ACC112 (cell line): Measurements from ENCODE around the gene PLPP6.
A peak's percentile ranks its signal among the peaks of the same experiment; 100 is the strongest.

Experiments used
- H2AFZ ChIP-seq: fragments of 200-600 bp; sonication (generic); one replicate; pipeline ENCODE4 v1.6.0; 2017; ENCODE audit warnings: antibody characterized with exemption, low read length; ENCODE audit not compliant: unreplicated experiment
- H3K27ac ChIP-seq: fragments of 200-600 bp; sonication (generic); 2 replicates; pipeline ENCODE4 v1.5.1; 2014; ENCODE audit warnings: low read depth, mild to moderate bottlenecking, antibody characterized with exemption, low read length, moderate library complexity
- H3K27me3 ChIP-seq: fragments of 200-600 bp; sonication (generic); 2 replicates; pipeline ENCODE4 v1.6.1; 2014; ENCODE audit warnings: mild to moderate bottlenecking, antibody characterized with exemption, low read length, moderate library complexity, mixed read lengths; ENCODE audit not compliant: insufficient read depth
- H3K36me3 ChIP-seq: fragments of 200-600 bp; sonication (generic); 2 replicates; pipeline ENCODE4 v1.6.1; 2016; ENCODE audit warnings: mild to moderate bottlenecking, antibody characterized with exemption, low read length, moderate library complexity, mixed read lengths; ENCODE audit not compliant: insufficient read depth
- H3K4me1 ChIP-seq: fragments of 200-600 bp; sonication (generic); one replicate; pipeline ENCODE4 v1.6.1; 2016; ENCODE audit warnings: low read length, mixed read lengths; ENCODE audit not compliant: insufficient read depth, unreplicated experiment, control insufficient read depth
- H3K4me3 ChIP-seq: fragments of 200-600 bp; sonication (generic); 2 replicates; pipeline ENCODE4 v1.5.1; 2014; ENCODE audit warnings: mild to moderate bottlenecking, low read depth, low read length
- H3K79me2 ChIP-seq: fragments of 200-600 bp; sonication (generic); one replicate; pipeline ENCODE4 v1.6.0; 2016; ENCODE audit warnings: low read length; ENCODE audit not compliant: control insufficient read depth, unreplicated experiment, insufficient read depth

Gene PLPP6

DNA sequence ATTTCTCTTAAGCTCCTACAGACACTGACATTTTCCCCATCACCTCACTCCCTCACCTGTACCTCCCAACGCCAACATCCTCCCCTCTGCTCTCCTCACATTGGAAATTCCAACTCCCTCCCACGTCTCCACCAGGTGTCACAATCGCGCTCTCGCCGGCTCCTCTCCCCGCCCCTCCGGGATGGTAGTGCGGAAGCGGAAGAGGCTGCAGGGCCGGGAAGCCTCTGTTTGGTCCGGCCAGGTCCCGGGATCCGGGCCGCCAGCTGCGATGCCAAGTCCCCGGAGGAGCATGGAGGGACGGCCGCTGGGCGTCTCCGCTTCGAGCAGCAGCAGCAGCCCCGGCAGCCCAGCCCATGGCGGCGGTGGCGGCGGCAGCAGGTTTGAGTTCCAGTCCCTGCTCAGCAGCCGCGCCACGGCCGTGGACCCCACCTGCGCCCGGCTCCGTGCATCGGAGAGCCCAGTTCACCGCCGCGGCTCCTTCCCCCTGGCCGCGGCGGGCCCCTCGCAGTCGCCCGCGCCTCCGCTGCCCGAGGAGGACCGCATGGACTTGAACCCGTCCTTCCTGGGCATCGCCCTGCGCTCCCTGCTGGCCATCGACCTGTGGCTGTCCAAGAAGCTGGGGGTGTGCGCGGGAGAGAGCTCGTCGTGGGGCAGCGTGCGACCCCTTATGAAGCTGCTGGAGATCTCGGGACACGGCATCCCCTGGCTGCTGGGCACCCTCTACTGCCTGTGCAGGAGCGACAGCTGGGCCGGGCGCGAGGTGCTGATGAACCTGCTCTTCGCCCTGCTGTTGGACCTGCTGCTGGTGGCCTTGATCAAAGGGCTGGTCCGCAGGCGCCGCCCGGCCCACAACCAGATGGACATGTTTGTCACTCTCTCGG is at the start of gene PLPP6:
Gene PLPP6 (plus strand): TSS at position 187 of the 881 bp plus-strand sequence. CDS start 82 bp downstream, at position 269.
- Histone ChIP-seq H3K4me1 (peaks cover 39% of the 10 kb centered on the region), H3K27me3 (no peaks in the 10 kb centered on the region), H3K4me3 (peak within 1 kb of the TSS; percentile 79), H3K27ac (peak within 1 kb of the TSS; percentile 21; the same call in 1 of the 2 replicates), H3K36me3 (no peaks in the 10 kb centered on the region), H2AFZ (peak within 1 kb of the TSS; percentile 70), H3K79me2 (no peaks in the 10 kb centered on the region)

DNA sequence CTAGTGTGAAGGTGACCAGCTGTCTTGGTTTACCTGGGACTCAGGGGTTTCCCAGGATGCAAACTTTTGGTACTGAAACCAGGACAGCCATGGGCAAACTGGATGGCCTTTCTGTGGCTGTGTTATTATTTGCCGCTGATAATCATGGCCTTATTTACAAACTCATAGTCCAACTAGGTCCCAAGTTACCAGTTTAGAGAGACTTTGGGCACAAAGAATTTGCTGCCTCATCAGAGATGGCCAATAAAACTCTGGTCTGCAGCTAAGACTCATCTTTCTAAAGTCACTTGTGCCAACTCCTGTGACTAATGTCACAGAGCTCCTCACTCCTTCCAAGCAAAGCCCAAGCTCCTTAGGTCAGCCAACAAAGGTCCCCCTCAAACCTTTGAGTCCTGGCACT is 47.5 kb upstream of the PLPP6 start:
- peaks cover 11% of the 10 kb centered on the region for H3K4me1 ChIP-seq
- H2AFZ ChIP-seq: no peak overlapping the region
- H3K4me3 ChIP-seq: no peak overlapping the region
- no peaks in the 10 kb centered on the region for H3K79me2 ChIP-seq
- H3K27me3 ChIP-seq: no peaks in the 10 kb centered on the region
- H3K27ac ChIP-seq: no peak overlapping the region
- no peaks in the 10 kb centered on the region for H3K36me3 ChIP-seq

DNA sequence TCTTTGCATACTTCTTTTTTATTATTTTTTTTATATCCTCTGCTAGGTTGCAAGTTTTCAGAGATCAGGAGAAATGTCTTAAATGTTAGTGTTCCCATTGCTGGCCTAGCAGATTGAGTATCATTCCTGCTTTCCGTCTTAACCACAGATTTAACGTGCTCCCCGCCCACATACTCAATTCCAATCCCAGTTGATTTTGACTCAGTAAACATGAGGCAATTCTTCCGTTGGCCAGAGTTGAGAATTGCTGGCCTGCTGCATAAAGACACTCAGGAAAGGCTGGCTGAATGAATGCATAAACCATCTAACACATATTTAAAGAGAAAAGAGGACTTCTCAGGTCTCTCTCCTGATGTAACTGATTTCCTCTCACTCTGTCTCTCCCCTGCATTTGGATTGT is 46.8 kb upstream of the PLPP6 start:
- Histone ChIP-seq H3K27me3 (no peaks in the 10 kb centered on the region), H2AFZ (no peak overlapping the region), H3K36me3 (no peaks in the 10 kb centered on the region), H3K79me2 (no peaks in the 10 kb centered on the region), H3K4me3 (no peak overlapping the region), H3K27ac (no peak overlapping the region), H3K4me1 (peaks cover 11% of the 10 kb centered on the region)

DNA sequence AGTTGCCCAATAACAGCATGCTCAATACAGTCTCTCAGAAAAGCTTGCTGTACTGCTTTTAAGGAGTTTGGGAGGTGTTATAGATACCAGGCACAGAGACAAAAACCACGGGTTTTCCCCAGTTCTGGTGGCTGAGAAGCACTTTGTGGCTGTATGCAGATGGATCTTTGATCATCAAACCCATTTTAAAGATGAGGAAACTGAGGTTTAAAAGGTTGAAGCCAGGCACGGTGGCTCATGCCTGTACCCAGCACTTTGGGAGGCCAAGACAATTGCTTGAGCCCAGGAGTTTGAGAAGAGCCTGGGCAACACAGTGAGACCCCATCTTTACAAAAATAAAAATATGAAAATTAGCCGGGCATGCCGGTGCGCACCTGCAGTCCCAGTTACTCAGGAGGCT is 46.3 kb upstream of the PLPP6 start:
- Histone ChIP-seq H3K27ac (no peak overlapping the region), H2AFZ (no peak overlapping the region), H3K27me3 (no peaks in the 10 kb centered on the region)

DNA sequence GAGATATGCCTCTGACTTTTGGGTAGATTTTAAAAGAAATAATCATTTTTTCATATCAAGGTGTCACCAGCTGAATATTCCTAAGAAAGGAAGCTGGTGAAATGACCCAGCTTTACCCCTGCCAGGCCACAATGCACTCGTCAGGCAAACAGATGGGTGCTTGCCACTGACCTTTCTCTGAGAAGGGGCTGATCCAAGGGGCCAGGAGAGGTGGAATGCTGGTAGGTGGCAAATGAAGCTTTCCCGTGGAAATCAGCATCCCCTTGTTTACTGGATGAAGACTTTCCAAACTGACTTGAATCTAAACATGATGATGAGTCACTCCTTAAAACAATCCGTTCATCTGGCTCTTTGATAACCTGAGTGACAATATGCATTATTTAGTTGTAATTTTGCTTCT is 44.3 kb upstream of the PLPP6 start:
- H3K36me3 ChIP-seq: no peaks in the 10 kb centered on the region
- no peak overlapping the region for H2AFZ ChIP-seq
- no peaks in the 10 kb centered on the region for H3K79me2 ChIP-seq
- H3K27me3 ChIP-seq: no peaks in the 10 kb centered on the region
- no peak overlapping the region for H3K27ac ChIP-seq
- no peak overlapping the region for H3K4me3 ChIP-seq
- H3K4me1 ChIP-seq: peaks cover 11% of the 10 kb centered on the region

More for the DNA sequence above, 46.3 kb upstream of the PLPP6 start:
- no peaks in the 10 kb centered on the region for H3K36me3 ChIP-seq
- no peaks in the 10 kb centered on the region for H3K79me2 ChIP-seq
- no peak overlapping the region for H3K4me3 ChIP-seq
- peaks cover 11% of the 10 kb centered on the region for H3K4me1 ChIP-seq

DNA sequence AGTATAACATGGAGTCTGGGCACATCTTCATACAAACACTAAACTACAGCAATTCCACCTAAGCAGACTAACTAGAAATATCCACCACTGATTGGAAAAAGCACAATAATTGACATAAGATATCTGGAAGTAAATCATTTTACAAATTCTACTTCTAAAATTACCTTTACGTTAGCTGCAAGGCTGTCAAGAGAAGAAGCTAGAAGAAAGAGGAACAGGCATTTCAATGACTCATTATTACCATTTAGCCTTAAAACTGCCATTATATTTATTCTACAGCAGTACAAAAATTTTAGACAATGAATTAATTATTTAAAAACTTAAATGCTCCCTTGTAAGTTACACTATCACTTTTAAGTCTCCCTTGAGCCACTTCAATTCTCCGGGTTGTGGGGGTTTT is 43.4 kb upstream of the PLPP6 start:
- Histone ChIP-seq H3K79me2 (no peaks in the 10 kb centered on the region), H3K4me1 (peaks cover 11% of the 10 kb centered on the region), H3K27ac (no peak overlapping the region), H3K4me3 (no peak overlapping the region), H3K36me3 (no peaks in the 10 kb centered on the region), H2AFZ (no peak overlapping the region), H3K27me3 (no peaks in the 10 kb centered on the region)

DNA sequence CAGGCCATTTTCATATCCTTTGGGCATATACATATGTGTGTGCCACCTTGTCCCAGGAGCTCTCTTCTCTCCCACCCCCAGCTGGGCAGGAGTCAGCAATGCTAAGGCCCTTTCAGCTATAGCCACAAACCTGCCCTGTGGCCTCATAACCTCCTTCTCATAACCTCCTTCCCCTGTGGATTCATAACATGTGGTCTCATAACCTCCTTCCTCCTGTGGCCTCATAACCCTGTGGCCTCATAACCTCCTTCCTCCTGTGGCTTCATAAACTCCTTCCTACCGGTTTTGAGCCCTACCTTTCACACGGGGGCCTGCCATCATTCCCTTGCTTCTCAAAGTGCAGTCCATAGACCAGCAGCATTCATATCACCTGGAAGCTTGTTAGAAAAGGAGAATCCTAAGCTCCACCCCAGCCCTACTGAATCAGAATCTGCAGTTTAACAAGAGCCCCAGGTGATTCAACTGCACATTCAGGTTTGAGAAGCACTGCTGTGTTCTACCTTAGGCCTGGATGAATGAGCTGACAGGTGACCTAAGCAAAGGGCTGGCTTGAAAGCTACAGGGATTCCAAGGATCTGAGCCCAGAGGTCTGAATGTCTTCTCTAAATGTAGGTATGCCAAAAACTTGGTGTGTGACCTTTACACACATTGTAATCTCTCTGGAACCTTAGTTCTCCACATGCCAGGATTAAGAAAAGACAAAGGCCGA is 41.9 kb upstream of the PLPP6 start:
- no peak overlapping the region for H3K27ac ChIP-seq
- no peaks in the 10 kb centered on the region for H3K36me3 ChIP-seq
- H3K4me3 ChIP-seq: no peak overlapping the region
- H2AFZ ChIP-seq: no peak overlapping the region
- no peaks in the 10 kb centered on the region for H3K27me3 ChIP-seq
- H3K4me1 ChIP-seq: peaks cover 5% of the 10 kb centered on the region
- H3K79me2 ChIP-seq: no peaks in the 10 kb centered on the region

DNA sequence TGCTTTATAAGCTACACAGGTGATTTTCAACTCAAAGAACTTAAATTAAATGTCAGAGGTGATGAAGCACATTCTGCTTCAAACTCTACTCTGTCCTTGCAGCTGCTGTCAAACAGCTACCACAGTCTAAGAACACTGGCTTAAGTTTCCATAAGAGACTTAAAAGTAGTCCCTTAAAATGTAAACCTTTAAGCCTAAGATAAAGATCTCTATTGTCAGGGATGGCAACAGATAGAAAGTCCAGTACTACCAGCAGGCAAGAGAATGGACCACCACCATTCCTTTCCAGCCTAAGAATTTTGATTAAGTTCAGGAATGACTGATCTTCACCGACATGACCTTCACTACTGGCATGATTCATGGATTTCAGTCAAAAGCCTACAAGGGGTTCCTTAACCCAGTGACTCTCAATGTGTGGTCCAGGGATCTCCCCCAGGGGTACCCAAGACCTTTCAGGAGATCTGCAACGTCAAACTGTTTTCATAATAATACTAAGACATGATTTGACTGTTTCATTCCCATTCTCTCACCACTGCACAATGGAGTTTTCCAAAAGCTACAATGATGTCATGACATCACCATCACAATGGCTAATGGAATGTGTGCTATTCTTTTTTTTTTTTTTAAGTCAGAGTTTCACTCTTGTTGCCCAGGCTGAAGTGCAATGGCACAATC is 41.1 kb upstream of the PLPP6 start:
- no peaks in the 10 kb centered on the region for H3K79me2 ChIP-seq
- H3K36me3 ChIP-seq: no peaks in the 10 kb centered on the region
- no peaks in the 10 kb centered on the region for H3K27me3 ChIP-seq
- H3K4me3 ChIP-seq: no peak overlapping the region
- H3K4me1 ChIP-seq: no peaks in the 10 kb centered on the region
- H3K27ac ChIP-seq: no peak overlapping the region
- H2AFZ ChIP-seq: no peak overlapping the region

DNA sequence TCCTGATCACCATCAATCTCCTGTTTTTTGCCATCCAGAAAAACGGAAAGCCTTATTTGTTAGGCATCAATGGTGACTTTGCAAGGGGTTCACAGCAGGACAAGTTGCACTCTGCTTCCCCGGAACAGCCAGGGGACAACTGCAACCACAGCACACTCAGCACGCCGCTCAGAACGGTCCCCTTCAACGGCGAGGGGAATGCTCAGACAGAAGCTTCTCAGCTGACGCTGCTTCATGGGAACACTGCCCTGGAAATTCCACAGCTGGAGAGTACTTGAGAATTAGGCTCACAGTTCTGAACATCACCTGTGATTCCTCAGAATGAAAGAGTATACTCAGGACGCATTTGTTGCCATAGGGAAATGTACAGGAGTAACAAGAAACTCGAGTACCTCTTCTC is 40.1 kb upstream of the PLPP6 start:
- Histone ChIP-seq H2AFZ (no peak overlapping the region), H3K27ac (no peak overlapping the region), H3K27me3 (no peaks in the 10 kb centered on the region), H3K4me1 (no peaks in the 10 kb centered on the region), H3K4me3 (no peak overlapping the region), H3K79me2 (no peaks in the 10 kb centered on the region), H3K36me3 (no peaks in the 10 kb centered on the region)

DNA sequence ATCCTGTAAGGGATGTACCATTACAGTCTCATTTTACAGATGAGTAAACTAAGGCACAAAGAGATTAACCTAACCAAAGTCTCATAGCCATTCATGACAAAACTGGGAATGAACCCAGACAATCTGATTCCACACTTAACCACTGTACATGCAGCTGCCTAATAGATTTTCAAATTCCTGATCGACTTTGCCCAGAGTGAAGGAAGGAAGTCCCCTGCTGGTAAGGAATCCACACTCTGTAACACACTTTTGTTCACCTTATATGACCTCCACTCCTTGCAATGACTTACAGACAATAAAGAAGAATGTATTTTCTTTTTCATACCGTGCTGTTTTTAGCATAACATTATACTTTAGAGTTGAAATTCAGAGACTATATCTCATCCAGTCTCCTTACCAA is 31.3 kb upstream of the PLPP6 start:
- no peaks in the 10 kb centered on the region for H3K36me3 ChIP-seq
- H3K27me3 ChIP-seq: no peaks in the 10 kb centered on the region
- H2AFZ ChIP-seq: no peak overlapping the region
- no peaks in the 10 kb centered on the region for H3K79me2 ChIP-seq
- no peak overlapping the region for H3K27ac ChIP-seq
- no peak overlapping the region for H3K4me3 ChIP-seq
- H3K4me1 ChIP-seq: no peaks in the 10 kb centered on the region
